Kidney epithelial cell (primary cell): ENCODE data around the gene KCTD12. TPM values are rescaled to one million over a fixed set of nuclear protein-coding genes. Genes with fewer than 3 reads are reported as not detected.

Source experiments
- DNase-seq: peaks from one replicate; pipeline ENCODE4 v3.0.0-alpha.2; 2010; ENCODE audit warnings: low read depth
- H3K27me3 ChIP-seq: 2 replicates; pipeline ENCODE4 v1.6.0; 2011; ENCODE audit warnings: low read length; ENCODE audit not compliant: control insufficient read depth, insufficient read depth
- H3K36me3 ChIP-seq: 2 replicates; pipeline ENCODE4 v1.5.1; 2011; ENCODE audit warnings: low read length; ENCODE audit not compliant: control insufficient read depth, insufficient read depth
- H3K4me3 ChIP-seq: 2 replicates; pipeline ENCODE4 v1.5.1; 2011; ENCODE audit warnings: low read depth, mild to moderate bottlenecking, control low read depth, low read length
- total RNA-seq: library from RNA; depleted of rRNA; stranded (reverse); fragments of >200 nt; gene quantifications from 2 replicates; pipeline ENCODE4 v1.2.3, GENCODE V29; 2015
- TF ChIP-seq, protein P1 (sequence below): IDR thresholded peaks from 2 replicates; pipeline ENCODE4 v1.5.1; 2011; ENCODE audit warnings: mild to moderate bottlenecking, moderate library complexity, low read length, control low read depth, inconsistent platforms; ENCODE audit not compliant: insufficient read depth, poor library complexity, severe bottlenecking

Gene KCTD12
- total RNA-seq, 1 donor from 2014 or later, result 5.4 TPM

DNA sequence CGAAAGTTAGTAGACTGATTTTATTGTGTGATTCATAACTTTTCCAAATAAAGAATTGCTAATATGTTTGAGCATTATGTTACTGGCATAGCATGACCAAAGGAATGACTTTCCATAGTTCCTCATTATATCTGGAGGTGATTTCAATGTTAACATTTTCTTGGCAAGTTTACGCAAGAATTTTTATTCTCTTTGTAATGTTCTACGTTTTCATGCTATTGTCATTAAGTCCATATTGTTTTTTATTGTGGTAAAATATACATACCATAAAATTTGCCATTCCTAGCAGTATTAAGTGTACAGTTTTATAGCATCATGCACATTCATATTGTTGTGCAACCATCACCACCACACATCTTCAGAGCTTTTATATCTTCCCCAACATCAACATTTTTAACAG, 14.8 kb downstream of the KCTD12 start:
- H3K27me3 ChIP-seq, result no peaks in the 10 kb centered on the region
- no peak for DNase-seq
- no peak overlapping the region for H3K4me3 ChIP-seq
- TF ChIP-seq, protein P1, sequence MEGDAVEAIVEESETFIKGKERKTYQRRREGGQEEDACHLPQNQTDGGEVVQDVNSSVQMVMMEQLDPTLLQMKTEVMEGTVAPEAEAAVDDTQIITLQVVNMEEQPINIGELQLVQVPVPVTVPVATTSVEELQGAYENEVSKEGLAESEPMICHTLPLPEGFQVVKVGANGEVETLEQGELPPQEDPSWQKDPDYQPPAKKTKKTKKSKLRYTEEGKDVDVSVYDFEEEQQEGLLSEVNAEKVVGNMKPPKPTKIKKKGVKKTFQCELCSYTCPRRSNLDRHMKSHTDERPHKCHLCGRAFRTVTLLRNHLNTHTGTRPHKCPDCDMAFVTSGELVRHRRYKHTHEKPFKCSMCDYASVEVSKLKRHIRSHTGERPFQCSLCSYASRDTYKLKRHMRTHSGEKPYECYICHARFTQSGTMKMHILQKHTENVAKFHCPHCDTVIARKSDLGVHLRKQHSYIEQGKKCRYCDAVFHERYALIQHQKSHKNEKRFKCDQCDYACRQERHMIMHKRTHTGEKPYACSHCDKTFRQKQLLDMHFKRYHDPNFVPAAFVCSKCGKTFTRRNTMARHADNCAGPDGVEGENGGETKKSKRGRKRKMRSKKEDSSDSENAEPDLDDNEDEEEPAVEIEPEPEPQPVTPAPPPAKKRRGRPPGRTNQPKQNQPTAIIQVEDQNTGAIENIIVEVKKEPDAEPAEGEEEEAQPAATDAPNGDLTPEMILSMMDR, result no peak
- H3K36me3 ChIP-seq, result no peaks in the 10 kb centered on the region

DNA sequence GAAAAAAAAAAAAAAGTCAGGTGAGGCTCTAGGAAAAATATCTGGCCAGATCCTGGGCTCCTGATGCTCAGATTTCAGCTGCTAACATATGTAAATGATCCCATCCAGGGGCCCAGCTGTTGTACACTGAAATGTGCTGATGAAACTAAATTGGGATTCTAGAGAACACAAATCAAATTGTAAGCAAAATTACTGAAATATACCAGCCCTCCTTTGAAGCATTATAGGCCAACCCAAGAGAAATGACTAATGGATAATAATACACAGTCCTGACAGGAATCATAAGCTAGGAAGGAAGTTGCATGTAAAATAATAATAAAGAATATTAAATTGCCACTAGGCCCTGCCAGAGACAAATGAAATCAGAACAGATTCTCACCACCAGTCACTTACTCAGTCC, 17.8 kb downstream of the KCTD12 start:
- H3K4me3 ChIP-seq, result no peak overlapping the region
- DNase-seq, result no peak
- TF ChIP-seq, protein P1, result no peak
- no peaks in the 10 kb centered on the region for H3K27me3 ChIP-seq
- no peaks in the 10 kb centered on the region for H3K36me3 ChIP-seq

DNA sequence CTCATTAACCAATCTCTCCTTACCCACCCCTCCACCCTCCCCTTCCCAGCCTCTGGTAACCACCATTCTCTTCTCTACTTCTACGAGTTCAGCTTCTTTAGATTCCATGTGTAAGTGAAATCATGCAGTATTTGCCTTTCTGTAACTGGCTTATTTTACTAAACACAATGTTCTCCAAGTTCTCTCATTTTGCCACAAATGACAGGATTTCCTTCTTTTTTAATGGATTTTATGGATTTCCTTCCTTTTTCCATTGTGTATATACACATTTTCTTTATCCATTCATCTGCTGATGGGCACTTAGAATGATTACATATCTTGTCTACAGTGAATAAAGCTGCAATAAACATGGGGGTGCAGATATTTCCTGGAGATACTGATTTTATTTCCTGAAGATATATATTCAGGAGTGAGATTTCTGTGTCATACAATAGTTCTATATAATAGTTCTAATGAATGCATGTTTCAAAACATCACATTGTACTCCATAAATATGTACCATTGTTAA, 20.2 kb downstream of the KCTD12 start:
- H3K36me3 ChIP-seq, result no peaks in the 10 kb centered on the region
- TF ChIP-seq, protein P1, result no peak
- no peaks in the 10 kb centered on the region for H3K27me3 ChIP-seq
- no peak for DNase-seq
- no peak overlapping the region for H3K4me3 ChIP-seq

DNA sequence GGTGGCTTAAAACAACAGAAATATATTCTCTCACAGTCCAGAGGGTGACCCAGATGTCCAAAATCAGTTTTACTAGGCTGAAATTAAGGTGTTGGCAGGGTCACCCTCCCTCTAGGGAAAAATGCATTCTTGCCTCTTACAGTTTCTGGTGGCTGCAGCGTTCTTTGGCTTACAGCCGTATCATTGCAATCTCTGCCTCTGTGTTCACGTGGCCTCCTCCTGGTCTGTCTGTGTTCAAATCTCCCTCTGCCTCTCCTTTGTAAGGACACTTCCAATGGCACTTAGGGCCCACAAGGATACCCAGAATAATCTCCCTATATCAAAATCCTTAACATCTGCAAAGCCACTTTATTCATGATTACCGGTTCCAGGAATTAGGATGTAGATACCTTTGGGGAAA, 21.1 kb downstream of the KCTD12 start:
- Histone ChIP-seq H3K36me3 (no peaks in the 10 kb centered on the region), H3K4me3 (no peak overlapping the region), H3K27me3 (no peaks in the 10 kb centered on the region)
- DNase-seq, result no peak
- TF ChIP-seq, protein P1, result no peak

DNA sequence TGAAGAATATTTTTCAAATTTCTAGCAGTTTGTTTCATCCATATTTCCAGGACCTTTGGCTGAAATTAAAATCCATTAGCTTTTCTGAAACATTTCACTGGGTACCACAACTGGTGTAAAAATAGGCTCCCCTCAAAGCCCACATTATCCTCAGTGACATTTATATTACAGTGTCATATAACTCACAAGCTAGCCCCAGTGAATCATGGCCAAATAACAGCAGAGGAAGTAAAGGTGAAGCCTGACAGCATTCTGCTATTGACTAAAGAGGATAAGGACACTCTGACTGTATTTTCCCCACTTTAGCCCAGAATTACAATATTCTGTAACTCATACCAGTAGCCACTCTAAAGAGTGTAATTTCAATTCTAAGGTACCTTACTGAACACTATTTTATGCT, 21.9 kb downstream of the KCTD12 start:
- no peaks in the 10 kb centered on the region for H3K27me3 ChIP-seq
- no peaks in the 10 kb centered on the region for H3K36me3 ChIP-seq
- no peak overlapping the region for H3K4me3 ChIP-seq
- TF ChIP-seq, protein P1, result no peak
- DNase-seq, result no peak

DNA sequence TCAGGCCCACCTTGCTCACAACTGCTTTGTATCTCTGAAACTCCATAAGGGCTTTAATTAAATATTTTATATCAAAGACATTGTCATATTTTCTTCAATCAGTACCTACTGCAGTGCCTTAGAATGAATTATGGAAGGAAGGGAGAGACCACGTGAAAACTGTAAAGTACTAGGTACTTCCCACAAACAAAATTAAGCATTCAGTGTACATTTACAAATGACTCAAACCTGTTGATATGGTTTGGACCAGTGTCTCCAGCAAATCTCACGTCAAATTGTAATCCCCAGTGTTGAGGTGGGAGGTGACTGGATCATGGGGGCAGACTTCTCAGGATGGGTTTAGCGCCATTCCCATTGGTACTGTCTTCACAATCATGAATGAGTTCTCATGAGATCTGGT, 23.2 kb downstream of the KCTD12 start:
- no peak overlapping the region for H3K4me3 ChIP-seq
- TF ChIP-seq, protein P1, result no peak
- DNase-seq, result no peak
- no peaks in the 10 kb centered on the region for H3K27me3 ChIP-seq
- H3K36me3 ChIP-seq, result no peaks in the 10 kb centered on the region
